Ovary (tissue), 9 donors: ENCODE results near the gene FAM193B. TPM values are rescaled to one million over a fixed set of nuclear protein-coding genes. Genes with fewer than 3 reads are reported as not detected.

ENCODE experiments used
- DNase-seq, 5 donors: peaks; one replicate each; pipeline ENCODE4 v3.0.0-alpha.2; 2019 to 2020
- H3K27ac ChIP-seq, 2 donors: fragments of 200-600 bp; one replicate each; pipeline versions ENCODE4 v1.5.1 to v1.8.0; 2019 to 2022
- H3K27me3 ChIP-seq: fragments of 200-600 bp; one replicate; pipeline ENCODE4 v1.8.0; 2022
- H3K36me3 ChIP-seq: fragments of 200-600 bp; sonication (generic); one replicate; pipeline ENCODE4 v1.5.1; 2019
- H3K4me1 ChIP-seq: one replicate; pipeline ENCODE4 v1.8.1; 2013; ENCODE audit warnings: mild to moderate bottlenecking, moderate library complexity; ENCODE audit not compliant: insufficient read depth
- H3K4me3 ChIP-seq: fragments of 200-600 bp; sonication (generic); one replicate; pipeline ENCODE4 v1.5.1; 2017
- H3K9me3 ChIP-seq, 2 donors: fragments of 200-600 bp in 1 of 2; sonication (generic) in 1 of 2; one replicate each; pipeline versions ENCODE4 v1.5.1 to v1.8.1; 2013 to 2019; ENCODE audit warnings: mild to moderate bottlenecking in 1 of 2, moderate library complexity in 1 of 2
- EP300 ChIP-seq: sonication (generic); formaldehyde crosslinking; IDR thresholded peaks from one replicate; pipeline ENCODE4 v1.6.1; 2017; ENCODE audit warnings: antibody characterized with exemption
- POLR2A ChIP-seq: fragments of 450-650 bp; IDR thresholded peaks from one replicate; pipeline ENCODE4 v1.6.1; 2017; ENCODE audit warnings: antibody characterized with exemption, mild to moderate bottlenecking, moderate library complexity
- whole genome bisulfite sequencing, 3 donors: extraction: QIAGEN DNeasy Blood & Tissue Kit in 1 of 3; methylation state at CpG; one replicate each; pipeline versions ENCODE4 v1.1.5 to v1.1.7; 2013 to 2017; 5-methylcytosine and 5-hydroxymethylcytosine counted together
- intact Hi-C, 4 donors: fragments of 100-400 bp; cut with DNase I; formaldehyde crosslinking; loops; one replicate each; pipeline versions ENCODE4 v1.11.0 to v1.15.1; 2022 to 2023
- polyA plus RNA-seq, 2 donors: library from polyadenylated mRNA; stranded (reverse); fragments of 200-250 nt in 1 of 2; fragments of 350-450 nt in 1 of 2; fragmentation: Illumina TruSeq in 1 of 2; extraction: RNeasy Lipid Tissue Mini Kit (QIAGEN cat#74804) in 1 of 2; gene quantifications; one replicate each; pipeline ENCODE4 v1.2.3, GENCODE V29; 2013 to 2014
- total RNA-seq, 7 donors: library from RNA; depleted of rRNA in 2 of 7; stranded (reverse); fragments of >200 nt in 2 of 7; fragmentation: NEBNext Ultra II Directional in 3 of 7; extraction: Animal tissue kit (Norgen Biotek cat#: 25700) in 3 of 7; gene quantifications; one replicate each; pipeline versions ENCODE4 v1.1.0 to v1.2.4, GENCODE V29; 2016 to 2023
- TF ChIP-seq, protein P1 (sequence below), 3 donors: fragments of 450-650 bp in 2 of 3; fragments of 200-600 bp in 1 of 3; IDR thresholded peaks; one replicate each; pipeline versions ENCODE4 v1.5.1 to v1.8.0; 2016 to 2022; ENCODE audit warnings: antibody characterized with exemption in 3 of 3, mild to moderate bottlenecking in 1 of 3
- donor health status: DM: no; HTN: no; CAD: no; lungs with moderate emphysema.
- donor health status: DM: no; HTN: no; CAD: no.
- donor health status: Bipolar disorder and iron deficiency.
- donor health status: DM: yes; HTN: yes; CAD: no.
- donor health status: DM: no; HTN: no; CAD: no.
- donor health status: DM: yes; HTN: yes; CAD: no.

FAM193B gene
- total and polyA plus RNA-seq, 9 donors = 14.8 to 77.6 (median 64.3) TPM

DNA sequence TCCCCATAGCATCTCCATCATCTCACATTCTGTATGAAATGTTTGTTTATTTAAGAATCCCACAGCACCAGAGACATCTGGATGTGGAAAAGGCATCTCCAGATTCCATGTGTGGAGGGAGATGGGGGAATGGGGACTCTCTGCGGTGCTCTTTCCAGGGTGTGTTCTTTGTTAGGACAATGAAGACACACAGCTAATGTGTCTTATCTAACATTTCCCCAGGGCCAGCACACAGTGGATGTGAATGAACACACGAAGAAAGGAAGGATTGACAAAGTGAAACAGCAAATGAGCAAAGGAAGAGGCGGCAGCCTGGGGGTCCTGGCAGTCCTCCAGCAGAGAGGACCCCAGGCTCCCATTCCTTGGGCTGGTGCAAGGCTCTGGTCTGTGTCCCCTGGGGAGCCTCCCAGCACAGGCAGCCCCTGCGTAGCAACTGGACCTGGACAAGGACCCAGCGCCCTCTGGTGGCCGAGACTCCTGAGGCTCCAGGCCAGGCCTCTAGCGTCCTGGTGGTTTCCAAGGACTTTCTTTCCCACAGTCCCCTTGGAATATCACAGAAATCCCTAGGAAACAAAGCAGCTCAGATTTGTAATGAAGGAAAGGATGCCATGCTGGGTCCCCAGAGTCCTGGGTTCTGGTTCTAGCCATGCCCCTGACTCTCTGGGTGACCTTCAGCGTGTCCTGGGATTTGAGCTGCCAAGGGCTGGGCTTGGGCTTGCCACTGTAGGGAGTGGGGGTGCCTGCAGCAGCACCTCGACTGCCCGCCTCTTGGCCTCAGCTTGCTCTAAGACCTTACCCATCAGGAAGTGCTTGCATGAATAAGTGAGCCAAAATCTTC, 53.5 kb downstream of the FAM193B start:
- H3K4me3 ChIP-seq = no peak overlapping the region
- TF ChIP-seq EP300 = no peak
- no peak for TF ChIP-seq POLR2A
- TF ChIP-seq, protein P1, sequence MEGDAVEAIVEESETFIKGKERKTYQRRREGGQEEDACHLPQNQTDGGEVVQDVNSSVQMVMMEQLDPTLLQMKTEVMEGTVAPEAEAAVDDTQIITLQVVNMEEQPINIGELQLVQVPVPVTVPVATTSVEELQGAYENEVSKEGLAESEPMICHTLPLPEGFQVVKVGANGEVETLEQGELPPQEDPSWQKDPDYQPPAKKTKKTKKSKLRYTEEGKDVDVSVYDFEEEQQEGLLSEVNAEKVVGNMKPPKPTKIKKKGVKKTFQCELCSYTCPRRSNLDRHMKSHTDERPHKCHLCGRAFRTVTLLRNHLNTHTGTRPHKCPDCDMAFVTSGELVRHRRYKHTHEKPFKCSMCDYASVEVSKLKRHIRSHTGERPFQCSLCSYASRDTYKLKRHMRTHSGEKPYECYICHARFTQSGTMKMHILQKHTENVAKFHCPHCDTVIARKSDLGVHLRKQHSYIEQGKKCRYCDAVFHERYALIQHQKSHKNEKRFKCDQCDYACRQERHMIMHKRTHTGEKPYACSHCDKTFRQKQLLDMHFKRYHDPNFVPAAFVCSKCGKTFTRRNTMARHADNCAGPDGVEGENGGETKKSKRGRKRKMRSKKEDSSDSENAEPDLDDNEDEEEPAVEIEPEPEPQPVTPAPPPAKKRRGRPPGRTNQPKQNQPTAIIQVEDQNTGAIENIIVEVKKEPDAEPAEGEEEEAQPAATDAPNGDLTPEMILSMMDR (IDR thresholded peaks at IDR 0.05) = peak; percentile 92 to 96 (median 93)
- H3K4me1 ChIP-seq = peaks cover 1% of the 10 kb centered on the region
- peak; percentile 93 to 97 (median 94) for DNase-seq
- H3K27ac ChIP-seq = no peak overlapping the region
- no peaks in the 10 kb centered on the region for H3K36me3 ChIP-seq
- H3K27me3 ChIP-seq = no peaks in the 10 kb centered on the region
- WGBS, 3 donors = 20 to 22% (median 21%) methylated on average over 10 of the region's 10 CpGs
- H3K9me3 ChIP-seq = no peaks in the 10 kb centered on the region
- intact Hi-C loops = loop anchor here (1.0 to 10.0 kb wide), 5 partner anchors 44 to 186 kb away; partner anchors contain the start of gene MXD3 (in 1 of the 4)

DNA sequence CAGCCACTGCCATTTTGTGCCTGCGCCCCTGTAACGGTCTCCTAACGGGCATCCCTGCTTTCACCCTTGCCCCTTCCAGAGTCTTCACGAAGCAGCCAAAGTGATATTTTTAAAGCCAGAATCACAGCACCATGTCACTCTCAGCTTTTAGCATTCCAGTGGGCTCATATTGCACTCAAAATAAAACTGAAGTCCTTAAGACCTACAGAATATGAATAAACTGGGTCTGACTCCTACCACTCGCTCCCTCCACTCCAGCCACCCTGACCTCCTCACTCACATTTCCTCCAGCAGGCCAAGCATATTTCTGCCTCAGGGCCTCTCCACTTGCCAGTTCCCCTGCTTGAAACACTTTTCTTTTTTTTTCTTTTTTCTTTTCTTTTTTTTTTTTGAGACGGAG, 54.5 kb downstream of the FAM193B start:
- peaks cover 11% of the 10 kb centered on the region for H3K4me1 ChIP-seq
- H3K27ac ChIP-seq = no peak overlapping the region
- H3K27me3 ChIP-seq = no peaks in the 10 kb centered on the region
- intact Hi-C loops = loop anchor here (2.0 to 10.0 kb wide), 7 partner anchors 43 to 385 kb away; partner anchors contain the start of genes MXD3 (in 1 of the 4) and PFN3 (in 1 of the 4)
- no peaks in the 10 kb centered on the region for H3K36me3 ChIP-seq
- H3K9me3 ChIP-seq = no peaks in the 10 kb centered on the region
- H3K4me3 ChIP-seq = no peak overlapping the region
- no peak for DNase-seq
- 76 to 86% (median 76%) methylated on average over 6 of the region's 6 CpGs for WGBS, 3 donors
- TF ChIP-seq EP300 (no peak), POLR2A (no peak)
- TF ChIP-seq, protein P1 (IDR thresholded peaks at IDR 0.05) = no peak

DNA sequence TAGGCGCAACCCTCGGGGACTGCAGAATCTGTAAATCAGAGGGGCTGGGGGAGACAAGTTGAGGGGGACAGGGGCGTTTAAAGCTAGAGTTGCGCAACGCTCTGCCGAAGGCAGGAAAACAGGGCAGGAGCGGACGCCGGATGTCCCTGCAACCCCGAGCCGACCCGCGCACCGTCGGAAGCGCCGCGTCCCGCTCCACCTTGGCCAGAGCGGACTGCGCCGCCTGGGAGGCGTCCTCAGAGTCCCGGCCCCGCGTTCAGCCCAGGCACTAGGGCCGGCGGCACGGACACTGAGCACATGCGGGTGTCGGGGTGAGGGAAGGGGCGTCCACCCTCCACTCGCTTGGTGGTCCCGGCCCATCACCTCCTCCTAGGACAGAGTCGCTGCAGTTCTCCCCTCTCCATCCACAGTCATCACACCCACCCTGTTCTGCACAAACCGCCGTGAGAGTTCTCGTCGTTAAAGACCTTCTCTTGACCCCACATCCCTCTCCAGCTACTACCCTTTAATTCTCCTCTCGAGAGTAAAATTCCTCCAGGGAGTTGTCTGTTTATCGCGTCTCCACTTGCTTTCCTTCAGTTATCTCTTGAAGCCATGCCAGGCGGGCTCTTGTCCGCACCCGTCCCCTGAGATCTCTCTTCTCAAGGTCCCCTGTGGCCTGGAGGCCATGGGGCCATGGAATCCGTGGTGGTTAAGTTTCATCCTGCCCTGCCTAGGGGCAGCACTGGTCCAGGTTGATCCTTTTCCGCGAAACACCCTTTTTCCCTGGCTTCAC, 56.2 kb downstream of the FAM193B start:
- peak overlapping the region; percentile 48 to 64 for H3K27ac ChIP-seq
- intact Hi-C loops = loop anchor here in 2 of 4 donors (2.0 to 10.0 kb wide), 3 partner anchors 93 to 383 kb away; partner anchors contain the start of gene PFN3 (in 1 of the 2)
- H3K36me3 ChIP-seq = no peaks in the 10 kb centered on the region
- peaks cover 13% of the 10 kb centered on the region for H3K4me1 ChIP-seq
- TF ChIP-seq, protein P1 (IDR thresholded peaks at IDR 0.05) = peak in 1 of 3 donors; percentile 4
- TF ChIP-seq EP300 = no peak
- H3K9me3 ChIP-seq = no peaks in the 10 kb centered on the region
- DNase-seq = peak; percentile 64 to 78 (median 71)
- 5 to 8% (median 6%) methylated on average over 48 of the region's 48 CpGs for WGBS, 3 donors
- H3K4me3 ChIP-seq = peak overlapping the region; percentile 63
- no peaks in the 10 kb centered on the region for H3K27me3 ChIP-seq

DNA sequence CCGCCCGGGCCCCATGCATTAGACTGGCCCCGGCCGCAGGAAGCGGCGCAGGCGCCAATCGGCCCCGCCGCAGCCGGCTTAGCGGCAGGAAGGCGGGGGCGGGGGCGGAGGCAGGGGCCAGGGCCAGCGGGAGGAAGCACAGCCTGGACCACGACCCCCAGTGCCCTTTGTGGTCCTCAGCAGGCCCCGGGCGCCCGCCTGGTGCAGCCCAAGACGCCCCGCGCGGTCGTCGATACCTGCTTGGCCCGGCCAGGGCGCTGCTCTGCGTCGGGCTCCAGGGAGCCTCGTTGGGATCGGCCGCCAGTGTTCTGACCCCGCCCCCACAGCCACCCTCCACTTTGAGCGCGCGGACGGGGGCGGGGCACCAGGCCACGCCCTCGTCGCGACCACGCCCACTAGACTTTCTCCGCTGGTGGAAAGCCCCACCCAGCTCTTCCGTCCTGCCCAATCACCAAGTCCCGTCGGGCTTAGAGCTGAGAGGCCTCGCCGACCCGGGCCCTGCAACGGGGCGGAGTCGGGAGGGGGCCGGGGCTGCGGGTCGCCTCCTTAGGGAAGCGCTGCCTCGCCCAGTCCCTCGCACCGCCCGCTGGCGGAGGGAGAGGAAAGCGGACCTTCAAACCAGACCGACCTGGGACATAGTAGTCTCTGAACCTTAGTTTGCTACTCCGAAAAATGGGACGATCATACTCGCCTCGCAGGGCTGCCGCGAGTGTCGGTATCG, 56.9 kb downstream of the FAM193B start, which contains the start of gene PDLIM7:
Gene PDLIM7, minus strand, starts transcription at position 313 of the 721 bp plus-strand sequence. CDS start 1,092 bp downstream, outside the sequence.
- intact Hi-C loops = loop anchor here in 2 of 4 donors (2.0 to 10.0 kb wide), 4 partner anchors 41 to 383 kb away; partner anchors contain the start of gene PFN3 (in 1 of the 2)
- H3K9me3 ChIP-seq = no peaks in the 10 kb centered on the region
- peak within 1 kb of the TSS; percentile 63 for H3K4me3 ChIP-seq
- H3K27ac ChIP-seq = peak within 1 kb of the TSS; percentile 62 to 65
- peaks cover 13% of the 10 kb centered on the region for H3K4me1 ChIP-seq
- H3K36me3 ChIP-seq = no peaks in the 10 kb centered on the region
- peak; percentile 94 to 98 (median 97) for DNase-seq
- H3K27me3 ChIP-seq = no peaks in the 10 kb centered on the region
- WGBS, 3 donors = 0 to 1% (median 1%) methylated on average over 26 to 73 of the region's 73 CpGs
- TF ChIP-seq, protein P1 (IDR thresholded peaks at IDR 0.05) = peak in 1 of 3 donors; percentile 14
- TF ChIP-seq EP300 (no peak), POLR2A (peak; percentile 90)
